ENCODE data around the gene ABCC1.

The ABCC1 gene

GRCh38 chr16:16000685-16001084 is 51.3 kb downstream of the ABCC1 start:
- no peak for DNase-seq

DNA sequence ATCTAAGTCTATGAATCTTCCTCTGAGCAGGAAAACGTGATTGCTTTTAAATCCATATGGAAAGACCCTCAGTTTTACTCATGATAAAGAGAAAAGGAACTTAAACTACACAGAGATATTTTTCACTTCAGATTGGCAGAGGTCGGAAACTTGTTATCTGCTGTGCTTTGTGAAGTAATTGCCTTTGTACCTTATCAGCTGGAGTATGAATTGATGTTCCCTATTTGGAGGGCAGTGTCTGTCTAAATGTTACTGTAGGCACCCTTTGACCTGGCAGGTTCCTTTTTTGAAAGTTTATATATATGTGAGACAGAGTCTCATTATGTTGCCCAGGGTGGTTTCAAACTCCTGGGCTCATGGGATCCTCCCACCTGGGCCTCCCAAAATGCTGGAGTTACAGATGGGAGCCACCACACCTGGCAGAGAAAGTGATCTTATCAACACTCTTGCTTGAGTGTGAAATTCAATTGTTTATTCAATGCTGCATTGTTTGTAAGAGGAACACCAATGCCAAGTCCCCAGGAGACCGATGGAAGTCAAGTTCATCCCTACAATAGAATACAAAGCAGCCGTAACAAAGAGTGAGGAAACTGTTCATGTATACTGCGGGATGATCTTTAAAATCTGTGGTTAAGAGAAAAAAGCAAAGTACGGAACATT is 52.3 kb downstream of the ABCC1 start:
- peak in 1 of 2 experiments; percentile 11 for DNase-seq

DNA sequence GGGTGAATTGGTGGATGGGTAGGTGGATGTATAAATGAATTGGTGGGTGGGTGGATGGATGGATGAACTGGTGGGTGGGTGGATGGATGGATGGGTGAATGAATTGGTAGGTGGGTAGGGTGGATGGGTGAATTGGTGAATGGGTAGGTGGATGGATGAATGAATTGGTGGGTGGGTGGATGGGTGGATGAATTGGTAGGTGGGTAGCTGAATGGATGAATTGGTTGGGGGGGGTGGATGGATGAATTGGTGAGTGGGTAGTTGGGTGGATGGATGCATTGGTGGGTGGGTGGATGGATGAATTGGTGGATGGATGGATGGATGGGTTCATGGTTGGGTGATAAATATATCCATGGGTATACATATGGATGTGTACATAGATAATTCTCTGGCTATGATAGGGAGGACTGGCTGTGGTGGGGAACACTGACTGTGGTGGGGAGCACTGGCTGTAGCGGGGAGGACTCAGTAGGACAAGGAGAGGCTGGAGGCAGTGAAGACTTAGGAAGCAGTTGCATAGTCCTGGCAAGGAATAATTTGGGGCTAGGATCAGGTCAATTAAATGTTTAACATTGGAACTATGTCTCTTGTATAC is 54.4 kb downstream of the ABCC1 start:
- no peak for DNase-seq

GRCh38 chr16:16004314-16004749 is 54.9 kb downstream of the ABCC1 start:
- no peak for DNase-seq

DNA sequence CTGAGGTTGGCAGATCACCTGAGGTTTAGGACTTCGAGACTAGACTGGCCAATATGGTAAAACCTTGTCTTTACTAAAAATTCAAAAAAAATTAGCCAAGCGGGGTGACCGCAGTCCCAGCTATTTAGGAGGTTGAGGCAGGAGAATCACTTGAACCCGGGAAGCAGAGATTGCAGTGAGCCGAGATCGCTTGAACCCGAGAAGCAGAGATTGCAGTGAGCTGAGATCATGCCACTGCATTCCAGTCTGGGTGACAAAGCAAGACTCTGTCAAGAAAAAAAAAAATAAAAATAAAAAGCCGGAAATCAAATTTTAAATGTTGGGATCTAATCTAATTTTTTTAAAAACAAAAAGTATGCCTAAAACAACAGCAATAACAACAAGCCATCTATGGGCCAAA is 56.3 kb downstream of the ABCC1 start:
- DNase-seq: no peak

DNA sequence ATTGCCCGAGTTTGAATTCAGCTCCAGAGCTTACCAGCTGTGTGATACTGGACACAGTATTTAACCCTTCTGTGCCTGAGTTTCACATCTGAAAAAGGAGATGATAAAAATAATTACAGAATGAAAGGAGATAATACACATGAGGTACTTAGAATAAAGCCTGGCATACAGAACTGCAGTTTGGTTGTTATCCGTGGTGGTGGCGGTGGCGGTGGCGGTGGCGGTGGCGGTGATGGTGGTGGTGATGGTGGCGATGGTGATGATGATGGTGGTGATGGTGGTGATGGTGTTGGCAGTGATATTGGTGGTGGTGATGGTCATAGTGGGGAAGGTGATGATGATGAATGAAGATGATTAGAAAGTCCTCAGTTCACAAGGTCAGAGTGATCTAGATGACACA is 57.2 kb downstream of the ABCC1 start:
- no peak for DNase-seq

DNA sequence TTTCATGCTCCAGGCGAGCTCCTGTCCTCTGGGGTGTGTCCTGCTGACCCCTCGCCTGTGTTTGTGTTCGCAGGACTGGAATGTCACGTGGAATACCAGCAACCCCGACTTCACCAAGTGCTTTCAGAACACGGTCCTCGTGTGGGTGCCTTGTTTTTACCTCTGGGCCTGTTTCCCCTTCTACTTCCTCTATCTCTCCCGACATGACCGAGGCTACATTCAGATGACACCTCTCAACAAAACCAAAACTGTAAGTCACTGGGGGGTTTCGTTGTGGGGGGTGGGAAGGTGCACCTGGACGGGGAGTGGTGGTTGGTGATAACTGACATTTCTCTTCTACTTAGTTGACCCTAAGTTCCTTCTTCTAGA is 58.3 kb downstream of the ABCC1 start:
- DNase-seq: no peak

- DNase-seq: no peak
Observed at GRCh38 chr16:16008666-16009065, 59.2 kb downstream of the ABCC1 start.

GRCh38 chr16:16009401-16009800 is 60.0 kb downstream of the ABCC1 start:
- DNase-seq: no peak

- DNase-seq: no peak
Observed at GRCh38 chr16:16010194-16010593, 60.8 kb downstream of the ABCC1 start.

DNA sequence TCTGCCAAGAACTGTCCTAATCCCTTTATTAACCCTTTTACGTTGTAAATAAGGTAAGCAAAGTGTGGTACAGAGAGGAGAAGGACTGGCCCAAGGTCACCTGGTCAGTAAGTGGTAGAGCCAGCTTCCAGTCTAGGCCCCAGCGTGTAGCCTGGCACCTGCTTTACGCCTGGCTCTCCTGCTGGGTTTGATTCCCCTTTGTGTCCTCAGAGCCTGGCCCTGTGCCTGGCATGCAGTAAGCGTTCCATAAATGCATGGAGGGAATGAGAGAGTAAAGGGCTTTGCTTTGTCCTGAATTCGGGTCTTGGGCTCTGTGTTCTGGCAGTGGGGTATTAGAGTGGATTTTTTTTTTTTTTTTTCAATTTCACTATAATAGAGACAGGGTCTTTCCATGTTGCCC is 62.7 kb downstream of the ABCC1 start:
- DNase-seq: no peak

DNA sequence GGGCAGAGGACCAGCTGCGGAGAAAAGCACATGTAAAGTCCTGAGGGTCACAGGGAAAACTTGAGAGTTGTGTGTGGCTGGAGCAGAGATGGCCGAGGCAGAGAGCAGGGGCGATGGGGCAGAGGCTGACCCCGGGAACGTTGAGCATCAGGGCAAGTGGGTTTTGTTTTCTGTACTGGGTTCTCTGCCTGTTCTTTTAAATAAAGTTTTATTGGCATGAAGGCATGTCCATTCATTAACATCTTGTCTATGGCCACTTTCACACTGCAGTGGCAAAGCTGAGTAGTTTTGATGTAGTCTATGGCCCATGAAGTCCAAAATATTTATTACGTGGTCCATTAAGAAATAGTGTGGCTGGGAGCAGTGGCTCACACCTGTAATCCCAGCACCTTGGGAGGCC is 64.4 kb downstream of the ABCC1 start:
- no peak for DNase-seq

DNA sequence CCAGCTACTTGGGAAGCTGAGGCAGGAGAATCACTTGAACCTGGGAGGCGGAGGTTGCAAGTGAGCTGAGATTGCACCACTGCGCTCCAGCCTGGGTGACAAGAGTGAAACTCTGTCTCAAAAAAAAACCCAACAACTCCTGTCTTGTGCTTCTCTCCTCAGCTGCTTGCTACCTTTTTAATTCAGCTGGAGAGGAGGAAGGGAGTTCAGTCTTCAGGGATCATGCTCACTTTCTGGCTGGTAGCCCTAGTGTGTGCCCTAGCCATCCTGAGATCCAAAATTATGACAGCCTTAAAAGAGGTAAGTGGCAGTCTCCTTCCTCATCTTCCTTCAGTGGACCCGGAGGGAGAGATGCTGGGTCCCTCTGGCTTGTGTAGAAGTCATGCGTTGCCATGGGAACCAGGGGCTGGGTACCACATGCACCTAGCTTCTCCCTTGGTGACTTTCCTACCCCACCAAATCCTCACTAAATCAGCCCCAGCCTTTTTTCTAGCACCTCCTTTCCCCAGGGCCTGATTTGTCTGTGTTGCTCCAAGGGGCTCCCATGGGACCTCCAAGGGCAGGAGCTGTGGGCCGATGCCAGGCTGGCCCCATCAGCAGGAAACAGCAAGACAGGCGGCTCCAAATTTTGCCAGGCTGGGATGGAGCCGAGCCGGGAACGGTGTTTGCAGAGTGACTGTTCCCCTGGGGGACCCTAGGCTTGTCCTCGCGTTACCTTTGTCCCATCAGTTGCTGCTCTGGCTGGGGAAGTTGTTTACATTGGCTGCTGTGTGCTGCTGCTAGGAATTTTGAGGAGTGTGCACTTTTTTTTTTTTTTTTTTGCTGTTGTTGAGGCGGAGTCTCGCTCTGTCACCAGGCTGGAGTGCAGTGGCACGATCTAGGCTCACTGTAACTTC is 65.2 kb downstream of the ABCC1 start:
- DNase-seq: peak; percentile 20 to 39

DNA sequence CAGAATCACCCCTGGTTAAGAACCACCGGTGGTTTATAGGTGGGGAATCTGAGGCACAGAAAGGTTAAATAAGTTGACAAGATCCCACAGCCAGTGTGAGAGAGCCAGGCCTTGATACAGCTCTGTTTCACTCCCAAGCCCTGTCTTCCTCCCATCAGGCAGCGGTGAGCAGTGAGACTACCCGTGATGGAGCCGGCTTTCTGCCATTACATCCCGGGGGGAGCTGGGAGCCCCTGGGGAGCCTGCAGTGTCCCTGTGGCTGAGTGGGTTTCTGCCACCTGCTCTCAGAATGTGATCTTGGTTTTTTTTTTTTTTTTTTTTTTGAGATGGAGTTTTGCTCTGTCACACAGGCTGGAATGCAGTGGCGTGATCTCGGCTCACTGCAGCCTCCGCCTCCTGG is 66.4 kb downstream of the ABCC1 start:
- DNase-seq: no peak

DNA sequence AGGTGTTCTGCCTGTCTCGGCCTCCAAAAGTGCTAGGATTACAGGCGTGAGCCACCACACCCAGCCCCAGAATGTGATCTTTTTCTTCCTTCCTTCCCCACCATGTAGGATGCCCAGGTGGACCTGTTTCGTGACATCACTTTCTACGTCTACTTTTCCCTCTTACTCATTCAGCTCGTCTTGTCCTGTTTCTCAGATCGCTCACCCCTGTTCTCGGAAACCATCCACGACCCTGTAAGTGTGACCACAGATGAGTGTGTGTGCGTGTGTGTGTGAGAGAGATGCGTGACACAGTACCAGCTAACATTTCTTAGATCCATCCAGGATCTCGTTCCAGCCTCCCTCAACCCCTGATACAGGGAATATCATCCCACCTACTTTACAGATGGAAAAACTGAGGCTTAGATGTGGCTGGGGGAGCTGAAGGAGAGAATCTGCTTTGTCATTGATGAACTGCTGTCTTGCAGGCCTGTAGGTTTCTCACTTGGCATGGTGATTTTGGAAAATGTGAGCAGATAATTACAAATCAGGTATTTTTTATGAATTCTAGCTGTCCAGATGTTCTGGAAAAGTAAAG is 67.1 kb downstream of the ABCC1 start:
- no peak for DNase-seq

DNA sequence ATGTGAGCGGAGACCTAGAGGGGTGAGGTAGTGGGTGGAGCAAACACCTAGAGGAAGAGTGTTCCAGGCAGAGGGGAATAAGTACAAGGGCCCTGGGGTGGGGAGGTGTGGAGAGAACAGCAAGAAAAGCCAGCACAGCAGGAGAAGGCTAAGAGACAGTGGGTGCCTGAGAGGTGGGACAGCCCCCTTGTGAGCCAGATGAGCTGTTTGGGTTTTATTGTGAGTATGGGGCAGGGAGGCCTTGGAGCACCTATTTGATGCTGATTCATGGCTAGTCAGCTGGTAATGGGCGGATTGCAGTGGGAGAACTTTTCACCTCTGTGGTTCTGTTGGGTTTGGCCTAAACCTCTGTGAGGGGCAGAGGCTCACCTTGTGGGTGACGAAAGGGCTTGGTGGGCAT is 68.4 kb downstream of the ABCC1 start:
- no peak for DNase-seq

GRCh38 chr16:16018705-16019104 is 69.3 kb downstream of the ABCC1 start:
- DNase-seq: no peak

- no peak for DNase-seq
Observed at GRCh38 chr16:16019488-16019887, 70.1 kb downstream of the ABCC1 start.

DNA sequence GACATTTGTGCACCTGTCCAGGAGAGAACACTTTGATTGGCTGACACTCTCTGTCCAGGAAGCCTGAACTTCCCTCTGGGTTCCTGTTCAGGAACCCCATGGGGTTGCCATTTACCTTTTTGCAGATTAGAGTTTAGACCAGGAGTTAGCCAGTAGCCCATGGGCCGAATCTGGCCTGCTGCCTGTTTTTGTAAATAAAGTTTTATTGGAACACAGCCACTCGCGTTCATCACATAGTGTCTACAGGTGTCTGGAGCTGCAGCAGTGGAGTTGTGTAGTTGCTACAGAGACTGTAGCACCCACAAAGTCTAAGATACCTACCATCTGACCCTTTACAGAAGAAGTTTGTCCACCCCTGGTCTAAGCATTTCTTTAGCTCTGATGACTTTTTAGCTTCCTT is 70.9 kb downstream of the ABCC1 start:
- no peak for DNase-seq

DNA sequence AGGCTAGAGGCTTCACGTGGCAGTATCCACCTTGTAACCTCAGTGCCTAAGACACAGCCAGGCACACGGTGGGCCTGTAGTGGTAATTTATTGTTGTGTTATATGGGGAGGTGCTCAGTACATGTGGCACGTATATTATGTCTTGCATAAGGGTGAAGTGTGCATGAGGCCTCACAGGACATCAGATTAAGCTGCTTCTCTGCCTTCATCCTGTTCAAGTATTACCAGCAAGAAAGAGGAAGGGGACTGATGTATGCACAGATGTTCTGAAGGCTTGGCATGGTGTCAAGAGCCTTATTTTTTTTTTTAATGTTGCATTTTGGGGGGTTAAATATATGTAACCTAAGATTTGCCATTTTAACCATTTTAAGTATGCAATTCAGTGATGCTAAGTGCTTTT is 71.6 kb downstream of the ABCC1 start:
- DNase-seq: no peak

GRCh38 chr16:16021646-16021987 is 72.2 kb downstream of the ABCC1 start:
- no peak for DNase-seq

DNA sequence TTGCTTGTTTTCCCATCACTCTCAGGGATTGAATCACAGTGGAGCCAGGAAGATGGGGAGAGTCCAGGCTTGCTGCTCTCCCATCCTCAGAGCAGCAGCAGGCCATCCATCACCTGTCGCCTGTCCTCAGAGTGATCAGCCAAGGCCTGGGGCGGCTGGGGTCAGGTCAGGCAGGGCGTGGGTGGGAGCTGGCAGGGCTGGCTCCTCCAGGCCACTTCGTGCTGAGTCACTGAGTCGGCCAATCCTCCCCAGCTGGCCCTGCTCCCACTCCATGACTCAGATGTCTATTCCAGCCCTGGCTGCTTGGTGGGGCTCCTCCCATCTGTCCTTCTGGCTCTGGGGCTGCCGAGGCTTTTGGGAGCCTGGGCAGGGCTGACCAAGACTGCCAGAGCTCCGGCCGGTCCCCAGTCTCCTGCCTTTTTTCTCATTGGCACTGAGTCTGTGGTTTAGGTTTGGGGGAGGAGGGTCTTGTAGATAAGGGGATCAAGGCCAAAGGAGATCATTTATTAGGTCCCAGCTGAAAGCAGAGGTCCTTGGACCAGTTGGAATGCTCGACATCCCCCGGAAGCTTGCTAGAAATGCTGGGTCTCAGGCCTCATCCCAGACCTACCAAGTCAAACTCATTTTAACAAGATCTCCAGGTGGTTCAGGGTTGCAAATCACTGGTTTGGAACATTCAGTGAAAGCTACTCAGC is 72.7 kb downstream of the ABCC1 start:
- no peak for DNase-seq

DNA sequence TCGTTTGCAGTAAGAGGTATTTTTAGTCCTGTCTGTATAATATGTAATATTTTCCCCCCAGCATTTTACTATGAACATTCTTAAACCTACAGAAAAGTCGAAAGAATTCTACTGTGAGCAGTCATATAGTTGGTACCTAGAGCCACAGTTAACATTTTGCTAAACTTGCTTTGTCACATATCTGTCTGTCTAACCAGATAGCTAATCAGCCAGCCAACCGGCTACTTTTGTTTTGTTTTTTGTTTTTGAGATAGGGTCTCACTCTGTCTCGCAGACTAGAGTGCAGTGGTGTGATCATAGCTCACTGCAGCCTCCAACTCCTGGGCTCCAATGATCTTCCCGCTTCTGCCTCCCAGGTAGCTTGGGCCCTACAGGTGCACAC is 73.3 kb downstream of the ABCC1 start:
- DNase-seq: no peak
